Parathyroid adenoma (tissue), 2 donors: ENCODE data around the gene TSHB.
"Not testable (repeated sequence)": the region's sequence is repeated elsewhere in the genome, so short reads cannot be mapped to it uniquely, and the experiment has no call there.

ENCODE experiments used
- H2AFZ ChIP-seq: fragments of 300-600 bp; sonication (generic); one replicate; pipeline ENCODE4 v1.7.0; 2017; ENCODE audit warnings: antibody characterized with exemption, mild to moderate bottlenecking
- H3K27ac ChIP-seq: fragments of 300-600 bp; sonication (generic); one replicate; pipeline ENCODE4 v1.7.0; 2017
- H3K27me3 ChIP-seq: fragments of 300-600 bp; sonication (generic); one replicate; pipeline ENCODE4 v1.7.0; 2017; ENCODE audit warnings: low read length; ENCODE audit not compliant: control insufficient read depth, insufficient read depth
- H3K36me3 ChIP-seq: fragments of 300-600 bp; sonication (generic); one replicate; pipeline ENCODE4 v1.7.0; 2017; ENCODE audit warnings: low read length; ENCODE audit not compliant: control insufficient read depth, insufficient read depth
- H3K4me1 ChIP-seq: fragments of 300-600 bp; sonication (generic); one replicate; pipeline ENCODE4 v1.7.0; 2017; ENCODE audit warnings: control low read depth
- H3K4me2 ChIP-seq: fragments of 300-600 bp; sonication (generic); one replicate; pipeline ENCODE4 v1.7.0; 2017; ENCODE audit warnings: low read length
- H3K4me3 ChIP-seq: fragments of 300-600 bp; sonication (generic); one replicate; pipeline ENCODE4 v1.7.0; 2017; ENCODE audit warnings: low read depth, low read length
- H3K79me2 ChIP-seq: fragments of 300-600 bp; sonication (generic); one replicate; pipeline ENCODE4 v1.7.0; 2017; ENCODE audit warnings: control low read depth
- H3K9ac ChIP-seq: fragments of 300-600 bp; sonication (generic); one replicate; pipeline ENCODE4 v1.7.0; 2017; ENCODE audit warnings: mild to moderate bottlenecking
- H3K9me3 ChIP-seq: fragments of 300-600 bp; sonication (generic); one replicate; pipeline ENCODE4 v1.7.0; 2017; ENCODE audit warnings: low read length; ENCODE audit not compliant: control insufficient read depth
- TF ChIP-seq, protein P1 (sequence below): fragments of 300-600 bp; sonication (generic); IDR thresholded peaks from one replicate; pipeline ENCODE4 v1.7.0; 2017; ENCODE audit warnings: antibody characterized with exemption, mild to moderate bottlenecking
- donor health status: primary hyperparathyroidism.

TSHB gene

DNA sequence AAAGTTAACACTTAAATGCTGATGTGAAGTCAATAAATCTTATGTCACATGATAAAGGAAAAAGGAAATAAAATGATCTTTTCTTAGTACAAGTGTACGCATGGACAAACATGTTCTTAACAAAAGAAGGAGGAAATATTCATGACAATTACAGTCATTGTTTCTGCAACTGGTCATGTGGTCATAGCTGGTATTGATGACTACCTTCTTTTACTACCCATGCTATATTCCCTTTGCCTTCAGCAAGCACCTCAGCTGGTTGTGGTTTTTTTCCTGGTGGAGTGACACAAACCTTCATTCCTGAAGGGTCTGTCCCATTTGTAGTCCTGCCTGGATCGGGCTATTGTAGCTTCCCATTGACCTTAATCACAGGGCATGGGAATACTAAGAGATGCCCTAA is 23.4 kb upstream of the TSHB start:
- no peak overlapping the region for H2AFZ ChIP-seq
- H3K9me3 ChIP-seq = no peaks in the 10 kb centered on the region
- H3K27ac ChIP-seq = no peak overlapping the region
- H3K36me3 ChIP-seq = no peaks in the 10 kb centered on the region
- no peaks in the 10 kb centered on the region for H3K4me1 ChIP-seq
- H3K27me3 ChIP-seq = no peaks in the 10 kb centered on the region
- H3K79me2 ChIP-seq = no peaks in the 10 kb centered on the region
- no peak overlapping the region for H3K4me2 ChIP-seq
- H3K4me3 ChIP-seq = no peak overlapping the region
- TF ChIP-seq, protein P1, sequence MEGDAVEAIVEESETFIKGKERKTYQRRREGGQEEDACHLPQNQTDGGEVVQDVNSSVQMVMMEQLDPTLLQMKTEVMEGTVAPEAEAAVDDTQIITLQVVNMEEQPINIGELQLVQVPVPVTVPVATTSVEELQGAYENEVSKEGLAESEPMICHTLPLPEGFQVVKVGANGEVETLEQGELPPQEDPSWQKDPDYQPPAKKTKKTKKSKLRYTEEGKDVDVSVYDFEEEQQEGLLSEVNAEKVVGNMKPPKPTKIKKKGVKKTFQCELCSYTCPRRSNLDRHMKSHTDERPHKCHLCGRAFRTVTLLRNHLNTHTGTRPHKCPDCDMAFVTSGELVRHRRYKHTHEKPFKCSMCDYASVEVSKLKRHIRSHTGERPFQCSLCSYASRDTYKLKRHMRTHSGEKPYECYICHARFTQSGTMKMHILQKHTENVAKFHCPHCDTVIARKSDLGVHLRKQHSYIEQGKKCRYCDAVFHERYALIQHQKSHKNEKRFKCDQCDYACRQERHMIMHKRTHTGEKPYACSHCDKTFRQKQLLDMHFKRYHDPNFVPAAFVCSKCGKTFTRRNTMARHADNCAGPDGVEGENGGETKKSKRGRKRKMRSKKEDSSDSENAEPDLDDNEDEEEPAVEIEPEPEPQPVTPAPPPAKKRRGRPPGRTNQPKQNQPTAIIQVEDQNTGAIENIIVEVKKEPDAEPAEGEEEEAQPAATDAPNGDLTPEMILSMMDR = no peak
- H3K9ac ChIP-seq = no peak overlapping the region

DNA sequence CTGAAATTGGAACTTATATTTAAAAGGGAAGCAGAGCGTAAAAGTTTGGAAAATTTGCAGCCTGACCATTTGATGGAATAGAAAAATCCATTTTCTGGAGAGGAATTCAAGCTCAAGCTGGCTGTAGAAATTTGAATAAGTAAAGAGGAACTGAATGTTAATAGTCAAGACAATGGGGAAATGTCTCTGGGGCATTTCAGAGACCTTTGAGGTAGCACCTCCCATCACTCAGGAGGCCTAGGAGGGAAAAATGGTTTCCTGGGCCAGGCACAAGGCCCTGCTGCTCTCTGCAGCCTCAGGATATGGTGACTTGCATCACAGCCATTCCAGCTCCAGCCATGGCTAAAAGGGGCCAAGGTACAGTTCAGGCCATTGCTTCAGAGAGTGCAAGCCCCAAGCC is 17.6 kb upstream of the TSHB start:
- Histone ChIP-seq H3K36me3 (no peaks in the 10 kb centered on the region), H3K9me3 (no peaks in the 10 kb centered on the region), H2AFZ (no peak overlapping the region), H3K9ac (no peak overlapping the region), H3K27ac (no peak overlapping the region), H3K4me2 (no peak overlapping the region), H3K79me2 (no peaks in the 10 kb centered on the region), H3K4me1 (no peaks in the 10 kb centered on the region), H3K27me3 (no peaks in the 10 kb centered on the region), H3K4me3 (no peak overlapping the region)
- TF ChIP-seq, protein P1 = no peak

DNA sequence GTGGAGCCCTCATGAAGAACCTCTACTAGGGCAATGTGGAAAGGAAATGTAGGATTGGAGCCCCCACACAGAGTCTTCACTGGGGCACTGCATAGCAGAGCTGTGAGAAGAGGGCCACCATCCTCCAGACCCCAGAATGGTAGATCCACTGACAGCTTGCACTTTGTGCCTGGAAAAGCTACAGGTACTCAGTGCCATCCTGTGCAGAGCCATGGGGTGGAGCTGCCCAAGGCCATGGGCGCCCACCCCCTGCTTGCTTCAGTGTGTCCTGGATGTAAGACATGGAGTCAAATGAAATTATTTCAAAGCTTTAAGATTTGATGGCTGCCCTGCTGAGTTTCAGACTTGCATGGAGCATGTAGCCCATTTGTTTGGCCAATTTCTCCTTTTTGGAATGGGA is 17.2 kb upstream of the TSHB start:
- H3K36me3 ChIP-seq = no peaks in the 10 kb centered on the region
- H3K27ac ChIP-seq = no peak overlapping the region
- H3K27me3 ChIP-seq = no peaks in the 10 kb centered on the region
- TF ChIP-seq, protein P1 = no peak
- no peak overlapping the region for H3K9ac ChIP-seq
- H3K4me3 ChIP-seq = no peak overlapping the region
- no peaks in the 10 kb centered on the region for H3K9me3 ChIP-seq
- H3K4me2 ChIP-seq = no peak overlapping the region
- no peaks in the 10 kb centered on the region for H3K4me1 ChIP-seq
- no peak overlapping the region for H2AFZ ChIP-seq
- no peaks in the 10 kb centered on the region for H3K79me2 ChIP-seq

- no peak overlapping the region for H3K4me3 ChIP-seq
- H3K27me3 ChIP-seq = no peaks in the 10 kb centered on the region
- H3K79me2 ChIP-seq = no peaks in the 10 kb centered on the region
- H3K9me3 ChIP-seq = no peaks in the 10 kb centered on the region
- TF ChIP-seq, protein P1 = no peak
- no peaks in the 10 kb centered on the region for H3K36me3 ChIP-seq
- H2AFZ ChIP-seq = no peak overlapping the region
- H3K4me1 ChIP-seq = no peaks in the 10 kb centered on the region
- no peak overlapping the region for H3K27ac ChIP-seq
- H3K9ac ChIP-seq = no peak overlapping the region
- no peak overlapping the region for H3K4me2 ChIP-seq
Measured at GRCh38 chr1:115013792-115014191, 15.8 kb upstream of the TSHB start.

- not testable (repeated sequence) for H3K79me2 ChIP-seq, H3K9me3 ChIP-seq, H3K27ac ChIP-seq, H2AFZ ChIP-seq, H3K4me1 ChIP-seq, H3K4me3 ChIP-seq, H3K27me3 ChIP-seq, H3K4me2 ChIP-seq, H3K36me3 ChIP-seq, H3K9ac ChIP-seq
Measured at GRCh38 chr1:115019549-115019948, 10.1 kb upstream of the TSHB start.
